Superior temporal gyrus (tissue), 1 donor: ENCODE data around the gene MFRP.
"Not testable (repeated sequence)": the region's sequence is repeated elsewhere in the genome, so short reads cannot be mapped to it uniquely, and the experiment has no call there.

Source experiments
- DNase-seq: peaks from one replicate; pipeline ENCODE4 v3.0.0-alpha.2; 2016; ENCODE audit errors: extremely low spot score

Gene MFRP

GRCh38 chr11:119346605-119347004 is at the start of gene MFRP:
TSS of gene MFRP (minus strand) at chr11:119346705. CDS start at chr11:119346513, 192 bp downstream.
- DNase-seq, result no peak

DNA sequence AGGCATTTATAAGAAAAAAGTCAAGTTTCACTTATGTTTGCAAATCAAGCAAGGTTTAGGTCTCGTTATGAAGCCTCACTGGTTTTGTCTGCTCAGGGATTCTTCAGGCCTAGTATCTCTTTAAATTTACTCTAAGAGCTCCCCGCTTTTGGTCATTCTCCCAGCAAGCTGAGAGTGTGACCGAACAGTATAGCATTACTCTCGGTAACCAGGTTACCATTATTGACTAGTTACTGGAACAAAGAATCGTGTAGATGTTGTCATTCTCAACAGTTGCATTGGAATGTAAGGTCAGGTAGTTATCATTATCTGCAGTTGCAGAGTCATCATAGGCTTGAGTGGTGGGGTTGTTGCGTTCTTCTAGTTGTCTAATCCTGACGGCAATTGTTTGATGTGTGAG is 44.8 kb upstream of the MFRP start:
- DNase-seq, result no peak

DNA sequence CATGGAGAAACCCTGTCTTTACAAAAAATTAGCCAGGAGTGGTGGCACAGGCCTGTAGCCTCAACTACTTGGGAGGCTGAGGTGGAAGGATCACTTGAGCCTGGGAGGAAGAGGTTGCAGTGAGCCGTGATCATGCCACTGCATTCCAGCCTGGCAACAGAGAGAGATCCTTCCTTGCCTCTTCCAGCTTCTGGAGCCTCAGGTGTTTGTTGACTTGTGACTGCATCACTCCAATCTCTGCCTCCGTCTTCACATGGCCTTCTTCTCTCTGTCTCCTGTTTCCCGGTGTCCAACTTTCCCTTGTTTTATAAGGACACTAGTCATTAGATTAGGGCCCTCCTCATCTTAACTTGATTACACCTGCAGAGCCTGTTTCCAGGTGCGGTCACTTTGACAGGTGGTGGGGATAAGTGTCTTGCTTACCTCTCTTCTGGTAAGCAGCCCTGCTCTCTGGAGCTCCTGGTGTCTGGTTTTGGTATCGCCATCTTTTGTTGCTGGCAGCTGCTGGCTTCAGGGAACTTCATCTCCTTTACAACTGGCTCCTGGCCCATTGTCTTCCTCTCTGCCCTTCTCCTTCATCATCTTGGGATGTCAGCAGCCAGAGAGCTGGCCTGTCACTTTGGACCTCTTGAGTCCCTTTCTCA is 43.2 kb upstream of the MFRP start:
- DNase-seq, result no peak

DNA sequence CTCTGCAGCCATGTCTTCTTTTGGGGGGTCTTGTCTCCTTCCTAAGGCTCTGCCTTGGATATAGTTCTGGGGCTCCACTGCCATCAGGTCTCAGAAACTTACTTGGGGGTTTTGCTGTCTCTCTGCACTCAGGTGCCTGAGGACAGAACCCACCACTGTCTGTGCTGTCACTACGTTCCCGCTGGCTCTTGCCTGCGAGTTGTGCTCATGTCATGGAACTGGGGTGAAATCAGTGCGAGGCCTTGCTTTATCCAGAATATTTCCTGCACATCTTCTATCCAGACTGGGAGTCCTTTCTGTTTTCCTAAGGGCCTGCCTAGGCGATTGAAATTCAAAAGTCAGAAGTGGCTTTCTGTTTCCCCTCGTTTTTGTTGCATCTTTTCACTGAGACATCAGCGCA is 41.6 kb upstream of the MFRP start:
- no peak for DNase-seq

GRCh38 chr11:119384332-119384731 is 37.8 kb upstream of the MFRP start:
- no peak for DNase-seq

- DNase-seq, result not testable (repeated sequence)
Observed at GRCh38 chr11:119382513-119382912, 36.0 kb upstream of the MFRP start.

DNA sequence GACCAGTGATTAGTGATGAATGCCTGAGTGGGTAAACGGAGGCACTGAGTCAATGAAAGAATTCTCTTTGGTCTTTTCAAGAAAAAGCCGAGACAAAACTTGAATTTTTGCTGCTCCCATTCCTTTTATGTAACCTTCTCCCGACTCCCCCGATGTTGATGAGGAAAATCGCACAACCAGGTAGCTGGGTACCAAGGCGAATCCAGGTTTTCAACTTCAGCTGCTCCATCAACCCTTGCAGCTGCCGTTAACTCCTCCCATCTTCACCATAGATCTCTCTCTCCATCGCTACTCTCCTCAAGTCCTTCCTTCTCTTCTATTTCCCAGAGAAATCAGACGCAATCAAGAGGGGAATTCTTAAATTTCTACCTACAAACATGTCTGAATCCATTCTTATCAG is 35.6 kb upstream of the MFRP start:
- no peak for DNase-seq

GRCh38 chr11:119381181-119381988 is 34.9 kb upstream of the MFRP start, which contains the start of gene USP2:
TSS of gene USP2 (minus strand) at chr11:119381690. CDS start at chr11:119373480, 8,210 bp downstream.
- peak; percentile 99 for DNase-seq

- DNase-seq, result peak; percentile 25
Observed at GRCh38 chr11:119380827-119381180, 34.3 kb upstream of the MFRP start.

GRCh38 chr11:119380160-119380826 is 33.8 kb upstream of the MFRP start:
- DNase-seq, result no peak

GRCh38 chr11:119378851-119379465 is 32.5 kb upstream of the MFRP start:
- DNase-seq, result no peak

DNA sequence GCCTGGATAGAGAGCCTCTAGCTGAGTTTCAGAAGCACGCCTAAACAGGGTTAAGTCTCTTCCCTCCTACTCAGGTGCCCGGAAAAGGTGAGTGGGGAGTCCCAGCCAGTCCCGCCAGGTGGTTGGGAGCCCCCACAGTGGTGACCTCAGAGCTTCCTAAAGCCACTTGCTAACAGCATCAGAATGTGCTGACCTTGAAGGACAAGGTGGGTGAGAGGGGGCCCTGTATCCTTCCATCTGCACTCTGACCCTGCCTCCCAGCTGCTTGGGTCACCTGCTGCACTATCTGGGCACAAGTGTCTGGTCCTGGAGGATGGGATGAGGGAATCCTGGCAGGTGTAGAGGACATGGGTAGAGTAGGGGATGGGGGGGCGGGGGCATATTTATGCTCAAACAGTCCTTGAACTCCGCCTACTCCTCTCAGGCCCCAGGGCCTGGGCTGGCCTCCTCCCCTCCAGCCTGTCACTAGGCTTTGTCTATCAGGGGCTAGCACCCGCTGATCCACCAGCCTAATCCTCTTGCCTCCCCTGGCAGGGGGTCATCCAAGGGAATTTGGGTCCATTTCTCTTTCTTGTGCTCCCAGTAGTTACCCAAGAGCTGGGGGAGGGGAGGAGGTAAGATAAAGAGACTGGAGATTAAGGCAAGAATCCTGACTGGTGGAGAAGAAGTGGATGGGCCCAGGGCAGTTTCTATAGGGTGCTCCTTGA is 31.6 kb upstream of the MFRP start:
- no peak for DNase-seq

DNA sequence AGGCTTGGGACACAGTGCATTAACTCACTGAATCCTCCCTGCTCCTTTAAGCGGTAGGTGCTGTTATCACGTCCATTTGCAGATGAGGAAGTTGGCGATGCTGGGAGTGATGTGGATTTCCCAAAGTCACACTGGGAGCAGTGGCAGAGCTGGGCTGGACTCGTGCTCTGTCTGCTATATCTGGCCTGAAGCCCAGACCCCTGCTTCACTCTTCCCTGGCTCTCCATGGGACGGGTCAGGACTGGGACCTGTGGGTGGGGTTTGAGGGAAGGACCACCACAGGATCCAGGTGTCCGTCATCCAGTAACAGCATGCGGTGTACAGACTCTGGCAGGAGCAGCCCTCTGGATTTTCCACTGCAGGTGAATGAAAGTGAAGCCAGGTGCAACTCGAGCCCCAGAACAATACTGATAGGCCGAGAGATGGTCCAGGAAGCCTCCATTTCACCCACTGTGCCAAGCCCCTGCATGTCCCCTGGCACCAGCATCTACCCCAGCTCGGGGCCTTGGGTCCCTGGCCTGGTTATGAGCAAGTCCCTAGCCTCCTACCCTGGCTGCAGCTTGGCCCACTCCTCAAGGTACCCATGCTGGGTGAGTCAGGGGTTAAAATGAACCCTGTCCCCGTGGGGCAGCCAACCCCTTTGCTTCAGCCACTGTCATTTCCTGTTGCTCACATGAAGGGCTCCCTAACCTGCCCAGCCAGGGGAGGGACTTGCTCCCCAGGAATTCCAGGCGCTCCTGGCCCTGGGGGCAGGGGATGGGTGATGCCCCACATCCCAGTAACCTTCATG is 30.8 kb upstream of the MFRP start:
- DNase-seq, result no peak

DNA sequence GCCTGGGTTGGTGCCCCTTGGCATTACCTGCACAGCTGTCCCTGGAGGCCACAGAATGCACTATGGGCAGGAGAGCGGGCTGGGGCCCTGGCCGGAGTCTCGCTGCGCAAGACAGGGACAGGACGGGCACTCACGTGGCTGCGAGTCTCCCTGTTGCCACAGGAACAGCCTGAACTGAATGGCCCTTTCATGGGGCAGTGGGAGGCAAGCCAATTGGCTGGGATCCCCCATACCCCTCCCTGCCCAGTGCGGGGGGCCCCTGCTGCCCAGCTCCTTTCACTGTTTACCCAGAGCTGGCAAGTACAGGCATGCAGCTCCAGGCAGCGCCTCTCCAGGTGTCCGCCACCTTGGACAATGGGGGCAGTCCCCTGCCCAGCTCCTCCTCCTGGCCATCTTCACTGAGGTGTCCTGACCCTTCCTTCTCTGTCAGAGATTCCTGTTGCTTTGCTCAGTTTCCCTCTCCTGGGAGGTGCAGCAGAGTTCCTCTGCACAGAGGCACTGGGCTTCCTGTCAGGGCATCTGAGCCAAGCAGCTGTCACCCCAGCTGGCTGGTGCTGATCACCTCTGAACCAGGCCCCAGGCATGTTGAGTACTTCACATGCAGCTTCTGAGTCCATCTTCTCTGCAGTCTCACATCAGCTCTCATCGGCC is 29.8 kb upstream of the MFRP start:
- DNase-seq, result peak; percentile 96

GRCh38 chr11:119375337-119376196 is 29.1 kb upstream of the MFRP start:
- peak; percentile 88 for DNase-seq

- DNase-seq, result peak; percentile 75
Observed at GRCh38 chr11:119374632-119375336, 28.3 kb upstream of the MFRP start.

GRCh38 chr11:119373921-119374631 is 27.6 kb upstream of the MFRP start:
- peak; percentile 94 for DNase-seq
